ENCODE measurements around the gene PERM1.

The PERM1 gene

DNA sequence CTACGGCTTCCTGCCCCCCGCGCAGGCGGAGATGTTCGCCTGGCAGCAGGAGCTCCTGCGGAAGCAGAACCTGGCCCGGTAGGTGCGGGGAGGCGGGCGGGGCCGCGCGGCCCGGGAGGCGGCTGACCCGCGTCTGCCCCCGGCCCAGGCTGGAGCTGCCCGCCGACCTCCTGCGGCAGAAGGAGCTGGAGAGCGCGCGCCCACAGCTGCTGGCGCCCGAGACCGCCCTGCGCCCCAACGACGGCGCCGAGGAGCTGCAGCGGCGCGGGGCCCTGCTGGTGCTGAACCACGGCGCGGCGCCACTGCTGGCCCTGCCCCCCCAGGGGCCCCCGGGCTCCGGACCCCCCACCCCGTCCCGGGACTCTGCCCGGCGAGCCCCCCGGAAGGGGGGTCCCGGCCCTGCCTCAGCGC lies 39.5 kb downstream of the PERM1 start:
- TF ChIP-seq, protein P1, sequence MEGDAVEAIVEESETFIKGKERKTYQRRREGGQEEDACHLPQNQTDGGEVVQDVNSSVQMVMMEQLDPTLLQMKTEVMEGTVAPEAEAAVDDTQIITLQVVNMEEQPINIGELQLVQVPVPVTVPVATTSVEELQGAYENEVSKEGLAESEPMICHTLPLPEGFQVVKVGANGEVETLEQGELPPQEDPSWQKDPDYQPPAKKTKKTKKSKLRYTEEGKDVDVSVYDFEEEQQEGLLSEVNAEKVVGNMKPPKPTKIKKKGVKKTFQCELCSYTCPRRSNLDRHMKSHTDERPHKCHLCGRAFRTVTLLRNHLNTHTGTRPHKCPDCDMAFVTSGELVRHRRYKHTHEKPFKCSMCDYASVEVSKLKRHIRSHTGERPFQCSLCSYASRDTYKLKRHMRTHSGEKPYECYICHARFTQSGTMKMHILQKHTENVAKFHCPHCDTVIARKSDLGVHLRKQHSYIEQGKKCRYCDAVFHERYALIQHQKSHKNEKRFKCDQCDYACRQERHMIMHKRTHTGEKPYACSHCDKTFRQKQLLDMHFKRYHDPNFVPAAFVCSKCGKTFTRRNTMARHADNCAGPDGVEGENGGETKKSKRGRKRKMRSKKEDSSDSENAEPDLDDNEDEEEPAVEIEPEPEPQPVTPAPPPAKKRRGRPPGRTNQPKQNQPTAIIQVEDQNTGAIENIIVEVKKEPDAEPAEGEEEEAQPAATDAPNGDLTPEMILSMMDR (IDR thresholded peaks at IDR 0.05; ENCODE audit: borderline replicate concordance, insufficient read depth, low read depth, low read length): no peak
- no peak overlapping the region for H3K4me3 ChIP-seq (ENCODE audit: low read depth, low read length)

DNA sequence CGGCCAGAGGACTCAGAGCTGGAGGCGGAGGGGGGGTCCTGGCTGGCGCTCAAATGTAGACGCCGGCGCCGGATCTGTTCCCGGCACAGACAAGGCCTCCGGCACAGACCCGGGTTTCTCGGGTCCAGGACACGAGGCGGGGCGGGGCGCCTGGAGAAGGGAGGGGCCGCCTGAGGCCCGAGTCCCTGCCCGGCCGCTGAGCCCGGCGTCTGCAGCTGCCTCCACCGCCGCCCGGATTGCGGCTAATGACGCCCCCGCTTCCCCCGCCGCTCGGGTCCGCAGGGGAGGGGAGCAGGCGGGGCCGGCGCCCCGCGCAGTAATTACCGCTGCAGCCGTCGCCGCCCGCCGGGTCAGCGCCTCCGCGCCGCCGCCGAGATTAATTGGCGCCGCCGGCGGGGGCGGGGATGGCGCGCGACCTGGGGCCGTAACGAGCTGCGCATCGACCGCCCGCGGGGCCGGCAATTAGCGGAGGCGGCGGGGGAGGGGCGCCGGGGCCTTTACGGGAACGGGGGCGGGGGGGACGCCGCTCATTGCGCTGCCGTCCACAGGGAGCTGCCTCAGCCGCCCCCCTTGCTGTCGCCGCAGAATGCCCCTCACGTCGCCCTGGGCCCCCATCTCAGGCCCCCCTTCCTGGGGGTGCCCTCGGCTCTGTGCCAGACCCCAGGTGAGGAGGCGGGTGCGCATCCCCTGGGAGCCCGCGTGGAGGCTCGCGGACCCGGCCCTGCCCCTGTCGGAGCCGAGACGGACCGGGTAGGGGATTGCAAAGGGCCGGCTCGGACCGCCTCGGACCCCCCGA lies 40.1 kb downstream of the PERM1 start:
- no peak overlapping the region for H3K4me3 ChIP-seq (ENCODE audit: low read depth, low read length)
- TF ChIP-seq, protein P1 (IDR thresholded peaks at IDR 0.05; ENCODE audit: borderline replicate concordance, insufficient read depth, low read depth, low read length): no peak

- no peak overlapping the region for H3K4me3 ChIP-seq (ENCODE audit: low read depth, low read length)
- TF ChIP-seq, protein P1 (IDR thresholded peaks at IDR 0.05; ENCODE audit: borderline replicate concordance, insufficient read depth, low read depth, low read length): no peak
Measured at GRCh38 chr1:941015-941587, 40.8 kb downstream of the PERM1 start.

DNA sequence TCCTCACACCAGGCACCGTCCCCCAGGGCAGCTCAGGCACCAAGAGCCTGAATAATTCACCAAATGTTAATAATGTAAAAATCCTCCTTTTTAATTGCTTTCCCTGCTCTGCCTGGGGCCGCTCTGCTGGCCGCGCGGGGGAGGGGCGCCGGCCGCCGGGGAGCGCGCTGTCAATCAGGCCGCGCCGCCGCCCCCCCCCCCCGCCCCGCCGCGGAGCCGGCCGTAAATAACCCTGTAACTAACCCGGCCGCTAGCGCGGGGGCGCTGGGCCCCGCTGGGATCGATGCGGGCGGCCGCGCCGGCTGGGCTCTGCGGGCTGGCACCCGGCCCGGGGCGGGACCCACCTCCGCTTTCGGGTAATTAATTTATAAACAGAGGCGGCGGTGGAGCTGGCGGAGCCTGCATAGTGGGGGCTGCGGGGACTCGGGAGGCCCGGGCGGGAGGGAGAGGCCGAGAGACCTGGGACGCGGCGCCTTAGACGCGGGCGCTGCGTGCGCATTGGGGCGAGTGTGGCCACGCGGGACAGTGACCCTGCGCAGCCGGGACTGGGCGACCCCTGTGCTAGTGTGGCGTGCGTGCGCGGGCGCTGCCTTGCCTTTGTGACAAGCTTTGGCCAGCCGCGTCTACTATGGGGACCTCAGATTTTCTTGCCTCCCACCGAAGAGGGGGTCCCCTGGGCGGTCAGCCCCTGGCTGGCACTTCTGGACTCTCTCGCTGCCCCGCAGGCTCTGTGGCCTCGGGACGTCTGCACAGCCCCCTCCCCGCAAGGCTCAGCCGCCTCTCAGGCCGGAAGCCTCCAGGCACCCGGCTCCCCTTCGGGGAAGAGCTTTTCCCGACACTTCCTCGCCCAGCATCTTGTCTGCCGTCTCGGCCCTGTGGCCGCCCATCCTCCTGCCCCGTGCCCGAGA lies 41.5 kb downstream of the PERM1 start:
- TF ChIP-seq, protein P1 (IDR thresholded peaks at IDR 0.05; ENCODE audit: borderline replicate concordance, insufficient read depth, low read depth, low read length): no peak
- no peak overlapping the region for H3K4me3 ChIP-seq (ENCODE audit: low read depth, low read length)

- H3K4me3 ChIP-seq (ENCODE audit: low read depth, low read length): no peak overlapping the region
- TF ChIP-seq, protein P1 (IDR thresholded peaks at IDR 0.05; ENCODE audit: borderline replicate concordance, insufficient read depth, low read depth, low read length): no peak
Measured at GRCh38 chr1:939511-940106, 42.3 kb downstream of the PERM1 start.

- no peak overlapping the region for H3K4me3 ChIP-seq (ENCODE audit: low read depth, low read length)
- TF ChIP-seq, protein P1 (IDR thresholded peaks at IDR 0.05; ENCODE audit: borderline replicate concordance, insufficient read depth, low read depth, low read length): no peak
Measured at GRCh38 chr1:938711-939489, 43.0 kb downstream of the PERM1 start.
